HG03108 (cell line): ENCODE results near the gene CATSPER1.
"Not testable (repeated sequence)": the region's sequence is repeated elsewhere in the genome, so short reads cannot be mapped to it uniquely, and the experiment has no call there.

Experiments
- ATAC-seq: cut with Tn5 transposase; IDR thresholded peaks from one replicate; pipeline ENCODE4 v1.9.1; 2021; ENCODE audit warnings: moderate library complexity; ENCODE audit not compliant: unreplicated experiment

Gene CATSPER1

GRCh38 chr11:66051766-66052663 lies 25.7 kb upstream of the CATSPER1 start, which contains the start of gene SF3B2:
Gene SF3B2 (plus strand): TSS chr11:66052364. CDS start chr11:66052385, 21 bp downstream.
- peak; percentile 94 for ATAC-seq

GRCh38 chr11:66051371-66051765 lies 25.1 kb upstream of the CATSPER1 start:
- no peak for ATAC-seq

- ATAC-seq = no peak
Measured at GRCh38 chr11:66050581-66051231, 24.4 kb upstream of the CATSPER1 start.

- no peak for ATAC-seq
Measured at GRCh38 chr11:66048547-66049323, 22.5 kb upstream of the CATSPER1 start, which contains the start of gene GAL3ST3. Gene GAL3ST3 (minus strand): TSS chr11:66049161. CDS start chr11:66045415, 3,746 bp downstream.

- ATAC-seq = no peak
Measured at GRCh38 chr11:66047541-66048365, 21.5 kb upstream of the CATSPER1 start.

DNA sequence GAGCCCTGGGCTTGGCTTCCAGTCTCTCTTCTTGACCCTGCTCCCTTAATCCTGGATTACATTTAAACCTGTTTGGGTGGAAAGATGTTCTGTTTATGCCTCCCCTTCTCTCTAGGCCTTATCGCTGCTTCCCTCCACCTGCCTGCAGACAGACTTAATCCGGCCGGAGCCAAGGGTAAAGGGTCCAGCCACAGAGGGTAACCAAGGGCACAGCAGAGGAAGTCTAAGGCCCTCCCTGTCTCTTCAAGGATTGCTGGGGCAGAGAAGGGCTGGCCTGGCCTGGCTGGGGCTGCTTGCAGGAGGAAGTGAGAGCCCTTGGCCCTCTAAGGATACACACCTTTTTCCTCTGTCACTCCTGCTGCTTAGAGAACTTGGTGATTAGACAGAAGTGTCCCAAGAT lies 20.6 kb upstream of the CATSPER1 start:
- ATAC-seq = no peak

DNA sequence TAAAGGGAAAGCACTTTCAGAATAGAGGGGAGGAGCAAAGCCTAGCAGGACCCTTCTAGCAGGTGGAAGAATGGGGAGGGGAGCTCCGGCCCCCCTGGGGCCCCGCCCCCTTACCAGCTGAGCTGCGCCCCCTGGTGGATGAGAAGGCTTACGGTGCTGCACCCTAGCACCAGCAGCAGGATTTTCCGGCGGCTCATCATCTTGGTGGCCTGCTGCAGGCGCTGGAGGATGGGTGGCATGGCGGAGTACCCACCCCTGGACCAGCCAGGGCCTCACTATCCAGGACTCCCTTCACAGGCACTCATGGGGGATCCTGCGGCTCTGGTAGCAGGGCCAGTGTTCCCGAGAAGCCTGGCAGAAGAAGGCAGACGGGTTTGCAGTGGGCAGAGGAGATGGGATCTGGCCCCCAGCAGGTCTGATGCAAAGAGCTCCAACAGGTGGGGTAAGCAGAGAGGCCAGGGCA lies 18.9 kb upstream of the CATSPER1 start:
- ATAC-seq = no peak

DNA sequence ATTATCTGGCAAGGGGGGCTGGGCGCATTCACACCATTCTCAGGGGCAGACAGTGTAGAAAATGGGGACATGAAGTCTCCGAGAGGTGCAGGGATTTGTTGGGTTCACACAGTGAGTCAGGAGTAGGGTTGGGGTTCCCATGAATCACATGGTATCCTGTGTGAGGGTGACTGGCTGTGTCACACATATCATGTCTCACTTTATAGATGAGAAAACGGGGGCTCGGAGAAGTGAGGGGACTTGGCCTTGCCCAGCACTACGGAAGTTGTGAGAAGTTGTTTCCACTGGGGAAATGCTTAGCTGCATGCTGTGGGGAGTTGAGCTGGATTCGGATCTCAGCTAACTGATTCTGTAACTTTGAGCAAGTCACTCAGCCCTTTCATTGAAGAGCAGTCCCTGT lies 18.5 kb upstream of the CATSPER1 start:
- no peak for ATAC-seq

DNA sequence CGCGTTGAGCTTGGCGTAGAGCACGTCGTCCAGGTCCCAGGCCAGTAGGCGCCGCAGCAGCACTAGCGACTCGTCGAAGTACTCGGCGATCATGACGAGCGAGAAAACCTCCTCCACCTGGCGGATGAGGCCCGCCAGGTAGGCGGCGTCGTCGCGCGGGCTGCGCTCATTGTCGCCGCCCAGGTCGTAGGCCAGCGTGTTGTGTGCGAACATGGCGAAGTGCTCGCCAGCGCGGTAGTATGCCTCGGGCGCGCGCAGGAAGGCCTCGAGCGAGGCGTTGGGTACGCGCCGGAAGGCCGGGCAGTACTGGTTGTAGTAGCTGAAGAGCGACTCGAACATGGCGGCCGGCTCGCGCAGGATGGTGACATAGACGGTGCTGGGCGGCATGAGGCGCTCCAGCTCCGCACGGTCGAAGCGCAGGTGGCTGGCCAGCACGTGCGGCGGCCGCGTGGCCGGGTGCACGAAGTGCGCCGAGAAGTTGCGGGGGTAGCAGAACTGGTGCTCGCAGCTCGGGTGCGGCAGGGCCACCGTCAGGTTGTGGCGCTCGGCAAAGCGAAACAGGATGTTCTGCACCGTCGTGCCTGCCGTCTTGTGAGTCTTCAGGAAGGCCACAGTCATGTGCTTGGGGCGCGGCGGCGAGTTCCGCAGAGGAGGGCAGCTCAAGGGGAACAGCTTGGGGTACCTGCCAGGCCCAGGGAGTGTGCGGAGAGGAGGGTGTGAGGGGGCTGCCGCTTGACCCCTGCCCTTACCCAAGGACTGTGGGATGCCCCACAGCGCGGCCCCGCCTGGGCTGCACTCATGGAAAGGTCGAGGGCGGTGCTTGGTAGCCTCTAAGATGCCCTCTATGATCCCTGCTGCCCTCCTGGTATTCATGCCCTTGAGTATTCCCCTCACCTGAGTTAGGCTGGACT lies 17.0 kb upstream of the CATSPER1 start:
- ATAC-seq = no peak

- ATAC-seq = no peak
Measured at GRCh38 chr11:66042227-66042995, 16.1 kb upstream of the CATSPER1 start.

DNA sequence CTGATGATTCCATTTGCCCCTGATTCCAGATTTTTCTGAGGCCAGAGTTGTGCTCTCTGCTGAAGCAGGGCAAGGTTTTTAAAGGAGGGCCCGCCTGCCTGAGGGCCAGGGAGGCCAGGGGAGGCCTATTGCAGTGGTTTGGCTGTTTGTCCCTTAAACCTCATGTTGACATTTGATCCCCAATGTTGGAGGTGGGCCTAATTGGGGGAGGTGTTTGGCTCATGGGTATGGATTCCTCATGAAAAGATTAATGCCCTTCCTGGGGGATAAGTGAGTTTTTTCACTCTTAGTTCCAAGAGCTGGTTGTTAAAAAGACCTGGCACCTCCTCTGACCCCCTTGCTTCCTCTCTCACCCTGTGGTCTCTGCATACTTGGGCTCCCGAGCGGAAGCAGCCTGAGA lies 13.5 kb upstream of the CATSPER1 start:
- ATAC-seq = no peak

DNA sequence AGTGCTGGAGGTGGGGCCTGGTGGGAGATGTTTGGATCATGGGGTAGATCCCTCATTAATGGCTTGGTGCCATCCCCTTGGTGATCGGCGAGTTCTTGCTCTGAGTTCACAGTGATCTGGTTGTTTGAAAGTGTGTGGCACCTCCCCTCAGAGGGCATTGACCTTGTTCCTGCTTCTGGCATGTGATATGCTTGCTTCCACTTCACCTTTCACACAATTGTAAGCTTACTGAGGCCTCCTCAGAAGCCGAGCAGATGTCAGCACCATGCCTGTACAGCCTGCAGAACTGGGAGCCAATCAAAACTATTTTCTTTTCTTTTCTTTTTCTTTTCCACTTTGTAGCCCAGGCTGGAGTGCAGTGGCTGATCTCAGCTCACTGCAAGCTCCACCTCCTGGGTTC lies 11.0 kb upstream of the CATSPER1 start:
- ATAC-seq = no peak

- ATAC-seq = no peak
Measured at GRCh38 chr11:66036334-66036710, 10.0 kb upstream of the CATSPER1 start.

- ATAC-seq = no peak
Measured at GRCh38 chr11:66035653-66036333, 9.5 kb upstream of the CATSPER1 start.

GRCh38 chr11:66032957-66033735 lies 6.9 kb upstream of the CATSPER1 start:
- ATAC-seq = no peak

DNA sequence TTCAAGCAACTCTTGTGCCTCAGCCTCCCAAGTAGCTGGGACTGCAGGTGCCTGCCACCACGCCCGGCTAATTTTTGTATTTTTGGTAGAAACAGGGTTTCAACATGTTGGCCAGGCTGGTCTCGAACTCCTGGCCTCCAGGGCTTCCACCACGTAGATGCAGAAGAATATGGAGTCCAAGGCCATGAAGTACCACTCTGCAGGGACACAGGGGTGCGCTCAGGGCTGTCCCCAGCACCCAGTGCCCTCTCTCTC lies 3.2 kb downstream of the CATSPER1 start:
- ATAC-seq = not testable (repeated sequence)

DNA sequence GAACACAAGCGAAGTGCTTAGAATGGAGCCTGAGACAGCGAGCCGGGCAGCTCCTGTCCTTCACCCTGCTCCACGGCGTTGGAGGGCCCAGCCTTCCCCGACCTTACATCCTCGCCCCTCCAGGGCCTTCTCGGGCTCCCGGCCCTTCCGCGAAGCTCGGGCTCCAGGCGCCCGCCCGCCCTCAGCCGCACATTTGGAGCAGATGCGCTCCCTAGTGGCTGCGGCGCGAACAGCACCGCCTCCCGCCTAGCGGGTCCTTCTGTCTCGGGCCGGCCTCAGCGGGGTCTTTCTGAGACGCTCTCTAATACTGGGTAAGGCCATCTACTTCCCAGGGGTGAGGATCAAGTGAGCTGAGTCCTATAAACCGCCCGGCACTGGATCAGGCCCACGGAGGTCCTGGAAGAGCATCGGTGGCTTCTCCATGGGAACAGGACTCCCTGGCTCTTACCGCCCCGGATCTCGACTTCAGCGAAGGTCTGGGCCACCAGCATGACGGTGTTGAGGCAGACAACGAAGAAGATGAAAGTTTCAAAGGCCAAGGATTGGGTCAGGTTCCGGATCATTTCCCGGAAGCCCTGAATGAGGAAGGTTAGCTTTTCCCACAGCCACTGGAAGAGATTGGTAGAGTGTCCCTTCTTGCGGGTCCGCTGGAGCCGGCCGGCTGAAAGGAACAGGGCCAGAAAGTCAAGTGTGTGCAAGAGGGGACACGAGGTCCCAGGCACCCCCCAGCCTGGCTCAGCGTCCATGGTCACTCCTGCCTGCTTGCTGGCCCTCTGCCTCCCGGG lies 3.7 kb downstream of the CATSPER1 start:
- ATAC-seq = no peak
